GDM1 (cell line): ENCODE measurements around the gene CACNA2D3.
"Not testable (repeated sequence)": the region's sequence is repeated elsewhere in the genome, so short reads cannot be mapped to it uniquely, and the experiment has no call there.

Experiments
- DNase-seq: peaks from one replicate; lab custom pipeline; 2025; lab: John Stamatoyannopoulos, UW

The CACNA2D3 gene

GRCh38 chr3:54631516-54632325 is 509.4 kb downstream of the CACNA2D3 start:
- DNase-seq = no peak

- no peak for DNase-seq
Measured at GRCh38 chr3:54632326-54632665, 509.9 kb downstream of the CACNA2D3 start.

GRCh38 chr3:54632834-54633233 is 510.5 kb downstream of the CACNA2D3 start:
- DNase-seq = no peak

- DNase-seq = no peak
Measured at GRCh38 chr3:54633444-54634121, 511.2 kb downstream of the CACNA2D3 start.

GRCh38 chr3:54634122-54634469 is 511.7 kb downstream of the CACNA2D3 start:
- DNase-seq = no peak

GRCh38 chr3:54639790-54640372 is 517.5 kb downstream of the CACNA2D3 start:
- DNase-seq = not testable (repeated sequence)

- no peak for DNase-seq
Measured at GRCh38 chr3:54641226-54642014, 519.1 kb downstream of the CACNA2D3 start.

- DNase-seq = no peak
Measured at GRCh38 chr3:54642147-54642546, 519.8 kb downstream of the CACNA2D3 start.

GRCh38 chr3:54647721-54648120 is 525.4 kb downstream of the CACNA2D3 start:
- DNase-seq = no peak

GRCh38 chr3:54649551-54649950 is 527.2 kb downstream of the CACNA2D3 start:
- DNase-seq = no peak

GRCh38 chr3:54653456-54654195 is 531.3 kb downstream of the CACNA2D3 start:
- no peak for DNase-seq

- no peak for DNase-seq
Measured at GRCh38 chr3:54654776-54655175, 532.4 kb downstream of the CACNA2D3 start.

GRCh38 chr3:54659347-54659746 is 537.0 kb downstream of the CACNA2D3 start:
- DNase-seq = no peak

- no peak for DNase-seq
Measured at GRCh38 chr3:54660714-54661132, 538.4 kb downstream of the CACNA2D3 start.

GRCh38 chr3:54661151-54661550 is 538.8 kb downstream of the CACNA2D3 start:
- no peak for DNase-seq

- DNase-seq = no peak
Measured at GRCh38 chr3:54663501-54664011, 541.2 kb downstream of the CACNA2D3 start.

- DNase-seq = no peak
Measured at GRCh38 chr3:54665016-54665600, 542.8 kb downstream of the CACNA2D3 start.

- no peak for DNase-seq
Measured at GRCh38 chr3:54668236-54668635, 545.9 kb downstream of the CACNA2D3 start.

- no peak for DNase-seq
Measured at GRCh38 chr3:54670201-54671000, 548.0 kb downstream of the CACNA2D3 start.

GRCh38 chr3:54671511-54671910 is 549.2 kb downstream of the CACNA2D3 start:
- DNase-seq = no peak
